Measurements from ENCODE around the gene ABCG8. TPM values are rescaled to one million over a fixed set of nuclear protein-coding genes. Genes with fewer than 3 reads are reported as not detected.

ABCG8 gene
- total RNA-seq, 1 experiment from 2014 or later, result not detected

GRCh38 chr2:43803113-43803512, 35.7 kb upstream of the ABCG8 start:
- Histone ChIP-seq H3K27me3 (replicated peaks; ENCODE audit: control insufficient read depth, insufficient read depth, low read length) (no peaks in the 10 kb centered on the region), H3K9me3 (no peaks in the 10 kb centered on the region), H3K36me3 (ENCODE audit: control insufficient read depth, insufficient read depth, low read length) (no peaks in the 10 kb centered on the region), H3K4me1 (peaks cover 17% of the 10 kb centered on the region; the same call in 1 of the 2 replicates), H3K4me3 (ENCODE audit: low read depth, low read length) (no peak overlapping the region)
- Mint-ChIP-seq H3K27me3 (ENCODE audit: insufficient read depth, unreplicated experiment) (no peaks in the 10 kb centered on the region), H3K27ac (ENCODE audit: unreplicated experiment) (no peak overlapping the region), H3K4me1 (ENCODE audit: low read depth, unreplicated experiment) (peaks cover 18% of the 10 kb centered on the region), H3K4me3 (ENCODE audit: unreplicated experiment) (no peak overlapping the region), H3K9me3 (ENCODE audit: unreplicated experiment) (no peaks in the 10 kb centered on the region), H3K36me3 (ENCODE audit: insufficient read depth, unreplicated experiment) (peaks cover 6% of the 10 kb centered on the region)
- ChIA-PET POLR2A (no interaction called here), CTCF (no interaction called here)
- no peak for DNase-seq
- BruUV-seq (replicated peaks), result no TSS peak
- TF ChIP-seq CTCF (IDR thresholded peaks at IDR 0.05; ENCODE audit: insufficient read depth in 1 of 2, low read depth in 1 of 2, low read length in 1 of 2, severe bottlenecking in 1 of 2, unreplicated experiment in 1 of 2), result no peak
- intact Hi-C loops (cut with micrococcal nuclease; ENCODE audit: unreplicated experiment), result no loop called here

GRCh38 chr2:43806719-43807031, 32.1 kb upstream of the ABCG8 start:
- H3K27ac Mint-ChIP-seq (ENCODE audit: unreplicated experiment), result no peak overlapping the region
- no TSS peak for BruUV-seq (replicated peaks)
- no peaks in the 10 kb centered on the region for H3K36me3 ChIP-seq (ENCODE audit: control insufficient read depth, insufficient read depth, low read length)
- no peaks in the 10 kb centered on the region for H3K27me3 ChIP-seq (replicated peaks; ENCODE audit: control insufficient read depth, insufficient read depth, low read length)
- H3K4me3 Mint-ChIP-seq (ENCODE audit: unreplicated experiment), result no peak overlapping the region
- H3K4me1 ChIP-seq, result peaks cover 25% of the 10 kb centered on the region
- DNase-seq, result no peak
- no peaks in the 10 kb centered on the region for H3K27me3 Mint-ChIP-seq (ENCODE audit: insufficient read depth, unreplicated experiment)
- H3K4me1 Mint-ChIP-seq (ENCODE audit: low read depth, unreplicated experiment), result peaks cover 27% of the 10 kb centered on the region
- no peaks in the 10 kb centered on the region for H3K36me3 Mint-ChIP-seq (ENCODE audit: insufficient read depth, unreplicated experiment)
- no peak overlapping the region for H3K4me3 ChIP-seq (ENCODE audit: low read depth, low read length)
- no peak for TF ChIP-seq CTCF (IDR thresholded peaks at IDR 0.05; ENCODE audit: insufficient read depth in 1 of 2, low read depth in 1 of 2, low read length in 1 of 2, severe bottlenecking in 1 of 2, unreplicated experiment in 1 of 2)
- CTCF ChIA-PET, result no interaction called here
- H3K9me3 Mint-ChIP-seq (ENCODE audit: unreplicated experiment), result no peaks in the 10 kb centered on the region
- POLR2A ChIA-PET, result interaction anchor here (0.7 kb wide), 1 partner anchor 340 kb away, joined by 4 read pairs; no protein-coding TSS in a partner anchor
- intact Hi-C loops (cut with micrococcal nuclease; ENCODE audit: unreplicated experiment), result no loop called here
- no peaks in the 10 kb centered on the region for H3K9me3 ChIP-seq

- intact Hi-C loops (cut with micrococcal nuclease; ENCODE audit: unreplicated experiment), result no loop called here
Measured at GRCh38 chr2:43810452-43810851, 28.3 kb upstream of the ABCG8 start.

More at GRCh38 chr2:43810452-43810851, 28.3 kb upstream of the ABCG8 start:
- Mint-ChIP-seq H3K27me3 (ENCODE audit: insufficient read depth, unreplicated experiment) (no peaks in the 10 kb centered on the region), H3K36me3 (ENCODE audit: insufficient read depth, unreplicated experiment) (no peaks in the 10 kb centered on the region), H3K27ac (ENCODE audit: unreplicated experiment) (no peak overlapping the region), H3K4me3 (ENCODE audit: unreplicated experiment) (no peak overlapping the region), H3K4me1 (ENCODE audit: low read depth, unreplicated experiment) (peaks cover 27% of the 10 kb centered on the region), H3K9me3 (ENCODE audit: unreplicated experiment) (no peaks in the 10 kb centered on the region)
- Histone ChIP-seq H3K9me3 (no peaks in the 10 kb centered on the region), H3K36me3 (ENCODE audit: control insufficient read depth, insufficient read depth, low read length) (no peaks in the 10 kb centered on the region), H3K4me3 (ENCODE audit: low read depth, low read length) (no peak overlapping the region), H3K4me1 (peaks cover 25% of the 10 kb centered on the region), H3K27me3 (replicated peaks; ENCODE audit: control insufficient read depth, insufficient read depth, low read length) (no peaks in the 10 kb centered on the region)
- POLR2A ChIA-PET, result no interaction called here
- DNase-seq, result no peak
- TF ChIP-seq CTCF (IDR thresholded peaks at IDR 0.05; ENCODE audit: insufficient read depth in 1 of 2, low read depth in 1 of 2, low read length in 1 of 2, severe bottlenecking in 1 of 2, unreplicated experiment in 1 of 2), result no peak
- CTCF ChIA-PET, result no interaction called here
- BruUV-seq (replicated peaks), result no TSS peak
